ENCODE data around the gene STON1. TPM values are rescaled to one million over a fixed set of nuclear protein-coding genes. Genes with fewer than 3 reads are reported as not detected.

The STON1 gene
- total RNA-seq, 2 experiments from 2014 or later = 1.3 TPM

GRCh38 chr2:48532824-48533223 lies 2.9 kb downstream of the STON1 start:
- no peak overlapping the region for H3K27ac ChIP-seq (ENCODE audit: low read depth in 1 of 2, low read length in 2 of 2)
- no peaks in the 10 kb centered on the region for H3K9me3 ChIP-seq (ENCODE audit: control insufficient read depth in 1 of 2, insufficient read depth in 1 of 2, low read length in 2 of 2)
- no peaks in the 10 kb centered on the region for H3K27me3 ChIP-seq (ENCODE audit: control insufficient read depth in 1 of 2, insufficient read depth in 2 of 2, low read length in 2 of 2)
- ChIA-PET CTCF (no interaction called here), POLR2A (interaction anchor here (1.7 kb wide), 1 partner anchor 633 kb away, joined by 3 read pairs; no protein-coding TSS in a partner anchor)
- Mint-ChIP-seq H3K27ac (no peak overlapping the region), H3K4me3 (no peak overlapping the region), H3K9me3 (no peaks in the 10 kb centered on the region), H3K27me3 (no peaks in the 10 kb centered on the region), H3K36me3 (ENCODE audit: low read depth) (no peaks in the 10 kb centered on the region), H3K4me1 (ENCODE audit: low read depth) (peaks cover 15% of the 10 kb centered on the region)
- intact Hi-C loops (cut with DNase I, micrococcal nuclease) = no loop called here
- peaks cover 15% of the 10 kb centered on the region for H3K4me1 ChIP-seq (ENCODE audit: insufficient read depth, low read length)
- H3K4me3 ChIP-seq (ENCODE audit: low read length) = no peak overlapping the region
- H3K36me3 ChIP-seq (ENCODE audit: insufficient read depth, low read length) = no peaks in the 10 kb centered on the region
- TF ChIP-seq CTCF (IDR thresholded peaks at IDR 0.05) = no peak
- no peak for ATAC-seq (ENCODE audit: poor library complexity)
- DNase-seq = no peak

- DNase-seq = no peak
- H3K27me3 ChIP-seq (ENCODE audit: control insufficient read depth in 1 of 2, insufficient read depth in 2 of 2, low read length in 2 of 2) = no peaks in the 10 kb centered on the region
- H3K4me1 ChIP-seq (ENCODE audit: insufficient read depth, low read length) = peaks cover 6% of the 10 kb centered on the region
- H3K9me3 ChIP-seq (ENCODE audit: control insufficient read depth in 1 of 2, insufficient read depth in 1 of 2, low read length in 2 of 2) = peaks cover 0 to 4% of the 10 kb centered on the region in 2 experiments
- H3K27me3 Mint-ChIP-seq = no peaks in the 10 kb centered on the region
- H3K4me3 ChIP-seq (ENCODE audit: low read length) = no peak overlapping the region
- ATAC-seq (ENCODE audit: poor library complexity) = no peak
- ChIA-PET POLR2A (no interaction called here), CTCF (no interaction called here)
- no peak overlapping the region for H3K27ac Mint-ChIP-seq
- H3K36me3 ChIP-seq (ENCODE audit: insufficient read depth, low read length) = no peaks in the 10 kb centered on the region
- no peak for TF ChIP-seq CTCF (IDR thresholded peaks at IDR 0.05)
- no peak overlapping the region for H3K4me3 Mint-ChIP-seq
- no peak overlapping the region for H3K27ac ChIP-seq (ENCODE audit: low read depth in 1 of 2, low read length in 2 of 2)
- H3K4me1 Mint-ChIP-seq (ENCODE audit: low read depth) = peaks cover 8% of the 10 kb centered on the region
- H3K36me3 Mint-ChIP-seq (ENCODE audit: low read depth) = no peaks in the 10 kb centered on the region
- intact Hi-C loops (cut with DNase I, micrococcal nuclease) = no loop called here
- H3K9me3 Mint-ChIP-seq = no peaks in the 10 kb centered on the region
Measured at GRCh38 chr2:48534781-48535180, 4.8 kb downstream of the STON1 start.

- Mint-ChIP-seq H3K27me3 (no peaks in the 10 kb centered on the region), H3K9me3 (no peaks in the 10 kb centered on the region), H3K27ac (no peak overlapping the region), H3K4me1 (ENCODE audit: low read depth) (no peaks in the 10 kb centered on the region), H3K36me3 (ENCODE audit: low read depth) (no peaks in the 10 kb centered on the region), H3K4me3 (no peak overlapping the region)
- no peaks in the 10 kb centered on the region for H3K27me3 ChIP-seq (ENCODE audit: control insufficient read depth in 1 of 2, insufficient read depth in 2 of 2, low read length in 2 of 2)
- H3K4me3 ChIP-seq (ENCODE audit: low read length) = no peak overlapping the region
- ChIA-PET CTCF (no interaction called here), POLR2A (no interaction called here)
- H3K4me1 ChIP-seq (ENCODE audit: insufficient read depth, low read length) = no peaks in the 10 kb centered on the region
- no peak for TF ChIP-seq CTCF (IDR thresholded peaks at IDR 0.05)
- H3K9me3 ChIP-seq (ENCODE audit: control insufficient read depth in 1 of 2, insufficient read depth in 1 of 2, low read length in 2 of 2) = peaks cover 0 to 4% of the 10 kb centered on the region in 2 experiments
- no peak for ATAC-seq (ENCODE audit: poor library complexity)
- no peak for DNase-seq
- H3K36me3 ChIP-seq (ENCODE audit: insufficient read depth, low read length) = no peaks in the 10 kb centered on the region
- intact Hi-C loops (cut with DNase I, micrococcal nuclease) = no loop called here
- no peak overlapping the region for H3K27ac ChIP-seq (ENCODE audit: low read depth in 1 of 2, low read length in 2 of 2)
Measured at GRCh38 chr2:48540237-48540935, 10.4 kb downstream of the STON1 start.
